IMR-90 (cell line): ENCODE results near the gene GUCY2C. TPM values are rescaled to one million over a fixed set of nuclear protein-coding genes. Genes with fewer than 3 reads are reported as not detected.

Experiments used
- ATAC-seq: fragments of 200-7000 bp; cut with Tn5 transposase; 2 replicates; pipeline ENCODE4 v1.9.1; 2020; ENCODE audit warnings: low read depth, mild to moderate bottlenecking, moderate library complexity
- BruUV-seq: library from RNA; stranded (reverse); fragments of 400-500 nt; replicated peaks from 2 replicates; lab custom pipeline; 2021; lab: Mats Ljungman, UMichigan
- CTCF ChIA-PET: fragments of 300-600 bp; formaldehyde crosslinking; extraction: SDS; loops from one replicate; lab custom pipeline; 2021; ENCODE audit warnings: antibody characterized with exemption; lab: Yijun Ruan, JAX
- POLR2A ChIA-PET: fragments of 300-600 bp; sonication (Branson Sonifier 250); formaldehyde crosslinking; loops from one replicate; lab custom pipeline; 2022; ENCODE audit warnings: antibody characterized with exemption; ENCODE audit not compliant: unreplicated experiment; lab: Charles Lee
- DNase-seq: peaks from one replicate; pipeline ENCODE4 v3.0.0; 2013
- H2AFZ ChIP-seq: replicated peaks from 2 replicates; pipeline ENCODE3; 2013; ENCODE audit warnings: low read length, mild to moderate bottlenecking; ENCODE audit not compliant: poor library complexity
- H2AK5ac ChIP-seq: 2 replicates; pipeline ENCODE4 v1.6.1; 2013; ENCODE audit warnings: low read depth, low read length, inconsistent platforms
- H2AK9ac ChIP-seq: replicated peaks from 2 replicates; pipeline ENCODE3; 2013; ENCODE audit warnings: mild to moderate bottlenecking, low read depth, low read length, moderate library complexity; ENCODE audit not compliant: poor library complexity
- H2BK120ac ChIP-seq: 2 replicates; pipeline ENCODE4 v1.6.1; 2013; ENCODE audit warnings: low read depth, low read length, inconsistent platforms
- H2BK15ac ChIP-seq: 3 replicates; pipeline ENCODE4 v1.6.1; 2013; ENCODE audit warnings: low read depth, low read length, inconsistent platforms
- H2BK20ac ChIP-seq: 2 replicates; pipeline ENCODE4 v1.6.1; 2013; ENCODE audit warnings: low read depth, mild to moderate bottlenecking, inconsistent platforms, low read length, moderate library complexity
- H2BK5ac ChIP-seq: 2 replicates; pipeline ENCODE4 v1.6.1; 2013; ENCODE audit warnings: mild to moderate bottlenecking, low read depth, low read length, inconsistent platforms; ENCODE audit not compliant: poor library complexity, severe bottlenecking
- H3K14ac ChIP-seq: replicated peaks from 2 replicates; pipeline ENCODE4 v1.6.1; 2013; ENCODE audit warnings: low read depth, low read length, inconsistent platforms
- H3K18ac ChIP-seq: 2 replicates; pipeline ENCODE4 v1.6.1; 2013; ENCODE audit warnings: low read depth, low read length, control low read depth
- H3K23ac ChIP-seq: 2 replicates; pipeline ENCODE4 v1.6.1; 2013; ENCODE audit warnings: low read depth, low read length, inconsistent platforms
- H3K27ac ChIP-seq: 2 replicates; pipeline ENCODE4 v1.5.1; 2013; ENCODE audit warnings: mild to moderate bottlenecking, control low read depth, low read length; ENCODE audit not compliant: insufficient read depth
- H3K27me3 ChIP-seq: 2 replicates; pipeline ENCODE4 v1.6.1; 2013; ENCODE audit warnings: low read length; ENCODE audit not compliant: control insufficient read depth, insufficient read depth
- H3K36me3 ChIP-seq: 2 replicates; pipeline ENCODE4 v1.6.1; 2013; ENCODE audit warnings: low read length, mixed read lengths; ENCODE audit not compliant: control insufficient read depth, insufficient read depth
- H3K4ac ChIP-seq: 2 replicates; pipeline ENCODE4 v1.6.1; 2013; ENCODE audit warnings: low read depth, low read length, inconsistent platforms
- H3K4me1 ChIP-seq: 2 replicates; pipeline ENCODE4 v1.6.1; 2013; ENCODE audit warnings: low read length, mixed read lengths; ENCODE audit not compliant: control insufficient read depth, insufficient read depth
- H3K4me2 ChIP-seq: 2 replicates; pipeline ENCODE4 v1.6.1; 2013; ENCODE audit warnings: low read depth, mild to moderate bottlenecking, control low read depth, low read length, moderate library complexity
- H3K4me3 ChIP-seq: 2 replicates; pipeline ENCODE4 v1.5.1; 2013; ENCODE audit warnings: low read depth, mild to moderate bottlenecking, control low read depth, low read length, moderate library complexity; ENCODE audit not compliant: insufficient read depth
- H3K56ac ChIP-seq: 2 replicates; pipeline ENCODE4 v1.6.1; 2013; ENCODE audit warnings: low read length, inconsistent platforms; ENCODE audit not compliant: insufficient read depth; ENCODE audit errors: extremely low read depth
- H3K79me1 ChIP-seq, 2 experiments: 2 replicates each; pipeline ENCODE4 v1.6.1; 2013; ENCODE audit warnings: low read length in 2 of 2, inconsistent platforms in 1 of 2, low read depth in 1 of 2
- H3K9ac ChIP-seq: 2 replicates; pipeline ENCODE4 v1.6.1; 2013; ENCODE audit warnings: low read depth, low read length, control low read depth
- H3K9me1 ChIP-seq: 2 replicates; pipeline ENCODE4 v1.6.1; 2013; ENCODE audit warnings: low read length, inconsistent platforms; ENCODE audit not compliant: insufficient read depth
- H3K9me3 ChIP-seq: 2 replicates; pipeline ENCODE4 v1.6.1; 2013; ENCODE audit warnings: low read length; ENCODE audit not compliant: control insufficient read depth, insufficient read depth
- H4K20me1 ChIP-seq: 2 replicates; pipeline ENCODE4 v1.6.1; 2013; ENCODE audit warnings: low read length, inconsistent platforms; ENCODE audit not compliant: insufficient read depth
- H4K5ac ChIP-seq: 2 replicates; pipeline ENCODE4 v1.6.1; 2013; ENCODE audit warnings: mild to moderate bottlenecking, low read depth, low read length, control low read depth
- H4K8ac ChIP-seq, 2 experiments: 2 replicates each; pipeline ENCODE4 v1.6.1; 2013; ENCODE audit warnings: low read depth in 2 of 2, low read length in 2 of 2, control low read depth in 1 of 2, inconsistent platforms in 1 of 2
- H4K91ac ChIP-seq: 2 replicates; pipeline ENCODE4 v1.6.1; 2013; ENCODE audit warnings: low read depth, low read length, inconsistent platforms; ENCODE audit not compliant: insufficient read depth
- BHLHE40 ChIP-seq: fragments of 150-350 bp; IDR thresholded peaks from 2 replicates; pipeline ENCODE4 v1.6.1; 2016; ENCODE audit warnings: mild to moderate bottlenecking, low read depth, low read length
- CHD1 ChIP-seq: IDR thresholded peaks from 2 replicates; pipeline ENCODE4 v1.6.1; 2012; ENCODE audit warnings: low read depth, low read length, improper control_type of control experiment
- CTCF ChIP-seq: conservative IDR thresholded peaks from 2 replicates; pipeline ENCODE4 v1.5.1; 2012; ENCODE audit warnings: mild to moderate bottlenecking, low read depth, low read length, improper control_type of control experiment
- ELK1 ChIP-seq: fragments of 150-350 bp; IDR thresholded peaks from 2 replicates; pipeline ENCODE4 v1.6.1; 2016; ENCODE audit warnings: low read depth, mild to moderate bottlenecking, low read length, moderate library complexity, borderline replicate concordance
- FOS ChIP-seq: fragments of 150-350 bp; IDR thresholded peaks from 2 replicates; pipeline ENCODE4 v1.6.1; 2016; ENCODE audit warnings: low read depth, low read length
- MAFK ChIP-seq: IDR thresholded peaks from 2 replicates; pipeline ENCODE4 v1.6.1; 2012; ENCODE audit warnings: low read depth, low read length, improper control_type of control experiment
- MAZ ChIP-seq: IDR thresholded peaks from 2 replicates; pipeline ENCODE4 v1.6.1; 2012; ENCODE audit warnings: low read depth, mild to moderate bottlenecking, low read length, improper control_type of control experiment, moderate library complexity, borderline replicate concordance
- MXI1 ChIP-seq: IDR thresholded peaks from 2 replicates; pipeline ENCODE4 v1.6.1; 2012; ENCODE audit warnings: low read depth, mild to moderate bottlenecking, low read length, moderate library complexity, borderline replicate concordance
- NFE2L2 ChIP-seq: fragments of 150-350 bp; IDR thresholded peaks from 2 replicates; pipeline ENCODE4 v1.6.1; 2016; ENCODE audit warnings: low read depth, mild to moderate bottlenecking, low read length
- POLR2A ChIP-seq: IDR thresholded peaks from 2 replicates; pipeline ENCODE4 v1.6.1; 2012; ENCODE audit warnings: mild to moderate bottlenecking, low read depth, low read length
- RAD21 ChIP-seq: IDR thresholded peaks from 2 replicates; pipeline ENCODE4 v1.6.1; 2012; ENCODE audit warnings: low read length, improper control_type of control experiment
- RCOR1 ChIP-seq: IDR thresholded peaks from 2 replicates; pipeline ENCODE4 v1.6.1; 2012; ENCODE audit warnings: mild to moderate bottlenecking, low read length, improper control_type of control experiment; ENCODE audit not compliant: insufficient replicate concordance
- RFX5 ChIP-seq: IDR thresholded peaks from 2 replicates; pipeline ENCODE4 v1.8.0; 2012; ENCODE audit warnings: low read depth, mild to moderate bottlenecking, low read length, moderate library complexity
- SMC3 ChIP-seq: fragments of 150-350 bp; IDR thresholded peaks from 2 replicates; pipeline ENCODE4 v1.6.1; 2016; ENCODE audit warnings: low read depth, mild to moderate bottlenecking, antibody characterized with exemption, low read length, moderate library complexity
- USF2 ChIP-seq: fragments of 150-350 bp; IDR thresholded peaks from 2 replicates; pipeline ENCODE4 v1.6.1; 2017; ENCODE audit warnings: mild to moderate bottlenecking, antibody characterized with exemption, low read length, low read depth
- WGBS, 2 experiments: methylation state at CpG; one replicate each; pipeline versions ENCODE4 v1.1.5 to v1.1.7; 2013; ENCODE audit warnings: missing lambda C conversion rate in 2 of 2; ENCODE audit not compliant: insufficient read length in 1 of 2; ENCODE audit errors: extremely low coverage in 2 of 2; 5-methylcytosine and 5-hydroxymethylcytosine counted together
- dilution Hi-C: fragments of 300-500 bp; cut with HindIII; formaldehyde crosslinking; loops from one replicate; pipeline ENCODE4 v1.14.3; 2018; ENCODE audit warnings: low sequenced_read_pairs; ENCODE audit not compliant: unreplicated experiment
- in situ Hi-C: fragments of 300-500 bp; cut with MboI; formaldehyde crosslinking; loops from 3 replicates; pipeline ENCODE4 v1.14.3; 2019; ENCODE audit warnings: low sequenced_read_pairs, inconsistent platforms, mixed read lengths
- intact Hi-C: fragments of 100-400 bp; cut with micrococcal nuclease; formaldehyde crosslinking; loops from 2 replicates; pipeline ENCODE4 v1.10.0; 2022
- polyA plus RNA-seq, 3 experiments: library from polyadenylated mRNA; depleted of rRNA; stranded (reverse); fragments of >200 nt; gene quantifications; 2 replicates each; pipeline ENCODE4 v1.2.3, GENCODE V29; 2012; ENCODE audit warnings: low replicate concordance in 1 of 3
- total RNA-seq: library from RNA; depleted of rRNA; stranded (reverse); fragments of >200 nt; gene quantifications from 2 replicates; pipeline ENCODE4 v1.2.3, GENCODE V29; 2012

GUCY2C gene
- total and polyA plus RNA-seq, 2 of the 4 experiments (the other 2 are of a cell fraction), result not detected

- Histone ChIP-seq H2AK5ac (no peak overlapping the region), H3K79me1 (no peaks in the 10 kb centered on the region), H3K4me1 (no peaks in the 10 kb centered on the region), H3K4me3 (no peak overlapping the region), H2BK5ac (no peak overlapping the region), H3K14ac (no peak overlapping the region), H2BK120ac (no peak overlapping the region), H3K36me3 (no peaks in the 10 kb centered on the region), H2AK9ac (no peak overlapping the region), H4K8ac (no peak overlapping the region), H2BK20ac (no peak overlapping the region), H4K5ac (no peak overlapping the region), H3K23ac (no peak overlapping the region), H3K9me1 (no peaks in the 10 kb centered on the region), H3K27me3 (no peaks in the 10 kb centered on the region), H4K20me1 (no peaks in the 10 kb centered on the region), H3K27ac (no peak overlapping the region), H4K91ac (no peak overlapping the region), H3K9ac (no peak overlapping the region), H3K56ac (no peak overlapping the region), H2BK15ac (no peak overlapping the region), H3K18ac (no peak overlapping the region), H3K9me3 (no peaks in the 10 kb centered on the region), H3K4me2 (no peak overlapping the region), H2AFZ (no peak overlapping the region), H3K4ac (no peak overlapping the region)
- intact Hi-C loops (loop anchor here (1.0 to 5.0 kb wide), 3 partner anchors 253 to 433 kb away; partner anchors contain the start of gene ATF7IP), dilution Hi-C loops (no loop called here), in situ Hi-C loops (loop anchor here (10.0 kb wide), 1 partner anchor 385 kb away; no protein-coding TSS in a partner anchor)
- 72% methylated on average over 3 of the region's 6 CpGs; no CpG with 5 or more reads in 1 of the 2 experiments for WGBS, 2 experiments
- ATAC-seq, result no peak
- BruUV-seq, result no TSS peak
- CTCF ChIA-PET, result interaction anchor here (0.6 to 2.3 kb wide), 6 partner anchors 10 to 382 kb away, joined by 3 to 10 read pairs (median 4); no protein-coding TSS in a partner anchor
- no peak for DNase-seq
- POLR2A ChIA-PET, result interaction anchor here (0.7 kb wide), 1 partner anchor 10 kb away, joined by 3 read pairs; no protein-coding TSS in a partner anchor
- TF ChIP-seq MXI1 (no peak), NFE2L2 (no peak), FOS (no peak), BHLHE40 (no peak), CTCF (no peak), USF2 (no peak), RCOR1 (no peak), RFX5 (no peak), MAFK (no peak), SMC3 (no peak), RAD21 (no peak), POLR2A (no peak), ELK1 (no peak), CHD1 (no peak), MAZ (no peak)
Observed at GRCh38 chr12:14619741-14620501, 76.5 kb downstream of the GUCY2C start.
